NK-92 (cell line): ENCODE results near the gene GAP43.
"Not testable (repeated sequence)": the region's sequence is repeated elsewhere in the genome, so short reads cannot be mapped to it uniquely, and the experiment has no call there.

Experiments used
- DNase-seq: peaks from one replicate; lab custom pipeline; 2025; ENCODE audit not compliant: unreplicated experiment; lab: John Stamatoyannopoulos, UW

The GAP43 gene

DNA sequence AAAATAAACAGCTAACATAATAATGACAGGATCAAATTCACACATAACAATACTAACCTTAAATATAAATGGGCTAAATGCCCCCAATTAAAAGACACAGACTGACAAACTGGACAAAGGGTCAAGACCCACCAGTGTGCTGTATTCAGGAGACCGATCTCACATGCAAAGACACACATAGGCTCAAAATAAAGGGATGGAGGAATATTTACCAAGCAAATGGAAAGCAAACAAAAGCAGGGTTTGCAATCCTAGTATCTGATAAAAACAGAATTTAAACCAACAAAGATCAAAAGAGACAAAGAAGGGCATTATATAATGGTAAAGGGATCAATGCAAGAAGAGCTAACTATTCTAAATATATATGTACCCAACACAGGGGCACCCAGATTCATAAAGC, 129.7 kb downstream of the GAP43 start:
- not testable (repeated sequence) for DNase-seq

DNA sequence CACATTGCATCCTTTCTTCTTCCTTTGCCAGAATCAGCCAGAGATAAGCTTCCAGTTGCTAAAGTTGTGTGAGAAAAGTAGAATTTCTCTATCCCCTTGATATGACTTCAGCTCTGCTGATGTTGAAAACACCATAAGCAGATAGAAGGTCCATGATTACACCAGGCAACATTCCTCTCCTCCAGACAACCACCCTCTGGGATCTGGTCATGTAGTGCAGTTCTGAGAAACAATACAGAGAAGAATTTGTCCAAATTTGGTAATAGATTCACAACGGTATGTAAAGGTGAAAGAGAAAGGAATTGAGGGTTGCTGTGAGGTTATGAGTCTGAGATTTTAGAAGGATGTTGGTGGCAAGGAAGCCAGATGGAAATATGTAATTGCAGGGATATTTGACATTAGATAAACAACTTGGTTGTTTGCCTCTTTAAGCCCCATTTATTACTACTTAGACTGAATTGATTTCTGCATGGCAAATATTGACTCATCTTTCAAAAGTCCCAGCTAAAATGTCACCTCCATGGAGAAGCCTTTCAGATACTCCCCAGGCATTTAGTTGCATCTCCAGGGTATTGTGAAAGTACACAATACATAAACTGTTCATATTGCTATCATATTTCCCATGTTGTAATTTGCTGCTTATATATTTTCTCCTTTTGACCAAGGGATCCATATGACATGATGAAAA, 134.9 kb downstream of the GAP43 start:
- DNase-seq: no peak

DNA sequence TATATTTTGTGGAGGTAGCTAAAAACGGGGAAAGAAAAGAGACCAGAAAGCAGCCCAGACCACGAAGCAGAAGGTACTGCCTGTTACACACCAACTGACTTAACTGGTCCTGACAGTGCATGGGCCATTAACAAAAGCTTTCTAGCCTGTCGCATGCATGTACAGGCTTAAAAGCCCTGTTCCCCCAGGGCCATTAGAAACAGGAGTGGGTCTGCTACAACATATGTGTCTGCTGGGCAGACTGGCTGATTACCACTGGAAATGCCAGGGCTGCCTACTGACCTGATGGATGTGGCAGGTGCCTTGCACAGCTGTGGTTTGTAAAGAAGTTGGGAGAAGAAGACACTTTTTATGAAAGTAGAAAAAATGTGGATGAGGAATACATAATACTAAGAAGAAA, 137.4 kb downstream of the GAP43 start:
- DNase-seq: no peak

DNA sequence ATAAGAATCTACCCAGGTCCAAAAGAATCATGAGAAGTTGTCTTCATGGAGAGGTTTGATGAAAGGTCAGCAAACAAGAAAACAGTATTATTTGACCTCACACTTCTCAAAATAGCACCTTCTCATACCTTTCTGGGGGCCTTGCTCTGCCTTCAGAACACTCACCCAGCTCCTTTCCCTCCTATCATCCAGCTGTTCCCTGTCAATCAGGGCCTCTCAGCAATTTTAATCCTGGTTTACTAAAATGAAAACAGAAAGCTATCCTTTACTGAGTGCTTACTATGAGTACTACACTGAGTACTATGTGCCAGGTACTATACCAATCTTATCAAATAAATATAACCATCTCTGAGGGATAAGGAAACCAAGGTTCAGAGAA, 138.6 kb downstream of the GAP43 start:
- no peak for DNase-seq

DNA sequence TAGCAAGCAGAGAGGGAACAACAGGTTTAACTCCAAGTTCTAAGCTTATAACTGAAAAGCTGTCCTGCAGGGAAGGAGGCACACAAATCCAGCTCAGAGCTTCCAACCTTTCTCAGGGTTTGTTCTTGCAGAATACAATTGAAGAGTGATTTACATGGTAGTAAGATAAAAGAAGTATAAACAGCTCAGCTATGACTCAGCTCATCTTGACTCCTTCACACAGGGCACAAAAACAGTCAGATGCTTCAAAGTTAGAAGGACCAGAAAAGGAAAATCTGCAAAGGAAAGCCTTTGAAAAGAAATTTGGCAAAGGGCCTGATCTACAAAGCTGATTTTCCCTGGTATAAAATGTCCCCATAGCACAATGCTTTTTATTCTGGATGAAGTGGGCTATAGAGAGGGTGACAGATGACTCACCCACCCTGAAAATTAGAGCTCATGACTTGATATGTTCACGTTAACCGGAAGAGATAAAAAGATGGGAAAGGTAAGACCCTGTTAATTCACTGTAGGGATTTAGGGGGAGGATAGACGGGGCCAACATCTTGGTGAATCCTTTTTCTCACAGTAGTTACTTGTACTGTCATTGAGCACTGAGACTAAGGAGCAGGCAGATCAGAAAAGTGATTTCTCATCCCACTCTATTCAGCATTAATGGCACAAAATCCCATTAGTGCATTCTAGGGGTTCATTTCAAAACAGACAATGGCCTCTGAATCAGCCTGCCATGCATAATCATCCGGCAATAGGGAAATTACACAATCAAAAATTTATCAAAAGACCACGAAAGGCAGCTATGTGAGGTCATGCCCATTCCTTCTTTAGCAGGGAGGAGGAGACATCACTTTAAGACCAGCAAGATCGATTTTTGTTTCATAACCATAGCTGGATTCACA, 143.5 kb downstream of the GAP43 start:
- DNase-seq: no peak

DNA sequence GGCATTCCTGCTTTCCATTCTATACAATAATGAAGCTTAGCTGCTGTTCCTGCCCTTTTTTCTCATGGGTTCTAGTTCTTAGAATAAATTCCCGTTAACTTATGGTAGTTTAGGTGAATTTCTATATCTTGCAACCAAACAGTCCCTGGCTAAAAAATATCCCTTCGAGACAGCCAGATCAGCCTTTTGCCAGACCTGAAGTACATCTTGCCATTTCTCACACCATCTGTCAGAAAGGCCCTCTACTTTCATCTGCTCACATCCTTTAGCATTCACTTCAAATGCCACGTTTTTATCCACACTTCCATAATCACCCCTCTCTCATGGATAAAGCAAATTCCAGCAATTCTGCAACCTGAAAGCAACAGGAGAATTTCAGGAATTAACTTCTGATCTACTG, 145.4 kb downstream of the GAP43 start:
- no peak for DNase-seq
